Measurements from ENCODE around the gene VPS26A. TPM values are rescaled to one million over a fixed set of nuclear protein-coding genes. Genes with fewer than 3 reads are reported as not detected.

VPS26A gene
- total RNA-seq, result 19.3 and 21.1 TPM in 2 replicates

GRCh38 chr10:69123747-69124562 lies at the start of gene VPS26A:
TSS of gene VPS26A (plus strand) at chr10:69124178. CDS start at chr10:69124278, 100 bp downstream.

GRCh38 chr10:69087590-69088470 lies 36.1 kb upstream of the VPS26A start, which contains the start of gene SRGN:
TSS of gene SRGN (plus strand) at chr10:69088103. CDS start at chr10:69088158, 55 bp downstream.

GRCh38 chr10:69179743-69180524 lies 56.0 kb downstream of the VPS26A start, which contains the start of gene SUPV3L1:
TSS of gene SUPV3L1 (plus strand) at chr10:69180234. CDS start at chr10:69180292, 58 bp downstream.

DNA sequence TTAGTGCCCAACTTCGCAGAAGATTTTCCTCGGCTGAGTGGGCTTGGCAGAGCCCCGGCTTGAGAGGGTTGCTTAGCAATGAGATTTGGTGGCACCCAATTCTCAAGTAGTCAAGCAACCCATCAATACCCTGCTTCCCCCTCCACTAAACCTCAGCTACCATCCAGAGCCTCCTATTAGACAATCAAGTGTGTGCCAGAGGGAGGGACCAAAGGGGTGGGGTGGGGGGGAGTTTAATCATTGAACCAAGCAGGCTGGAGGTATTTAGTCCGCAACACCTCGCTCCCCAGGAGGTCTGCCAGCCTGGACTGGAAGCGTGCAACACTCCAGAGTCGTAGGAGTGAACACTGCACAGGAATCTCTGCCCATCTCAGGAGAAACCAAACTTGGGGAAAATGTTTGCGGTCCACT lies 96.1 kb downstream of the VPS26A start, which contains the start of gene HKDC1:
Gene HKDC1 (plus strand): TSS at position 292 of the 411 bp plus-strand sequence. CDS start 104 bp downstream, at position 396.

Other genes with a start within 250 kb of the VPS26A start
- 40.9 and 41.7 TPM in 2 replicates for gene DDX50, start 222.9 kb upstream of the VPS26A start, total RNA-seq
- gene DDX21, start 168.0 kb upstream of the VPS26A start, total RNA-seq, result 83.7 and 120 TPM in 2 replicates
- gene KIFBP, start 135.4 kb upstream of the VPS26A start, total RNA-seq, result 28.8 and 35.5 TPM in 2 replicates
- 0.86 and 5.2 TPM in 2 replicates for gene SRGN, start 36.1 kb upstream of the VPS26A start, total RNA-seq
- gene SUPV3L1, start 56.1 kb downstream of the VPS26A start, total RNA-seq, result 21.8 and 30.1 TPM in 2 replicates
- gene HKDC1, start 96.2 kb downstream of the VPS26A start, total RNA-seq, result 0.08 and 0.27 TPM in 2 replicates
- gene HK1, start 154.3 kb downstream of the VPS26A start, total RNA-seq, result 143 and 163 TPM in 2 replicates

Data from hair follicular keratinocyte (primary cell).